GM18520 (cell line): ENCODE data around the gene SH3PXD2B.

Experiments
- ATAC-seq: cut with Tn5 transposase; IDR thresholded peaks from one replicate; pipeline ENCODE4 v1.9.1; 2021; ENCODE audit not compliant: unreplicated experiment

SH3PXD2B gene

DNA sequence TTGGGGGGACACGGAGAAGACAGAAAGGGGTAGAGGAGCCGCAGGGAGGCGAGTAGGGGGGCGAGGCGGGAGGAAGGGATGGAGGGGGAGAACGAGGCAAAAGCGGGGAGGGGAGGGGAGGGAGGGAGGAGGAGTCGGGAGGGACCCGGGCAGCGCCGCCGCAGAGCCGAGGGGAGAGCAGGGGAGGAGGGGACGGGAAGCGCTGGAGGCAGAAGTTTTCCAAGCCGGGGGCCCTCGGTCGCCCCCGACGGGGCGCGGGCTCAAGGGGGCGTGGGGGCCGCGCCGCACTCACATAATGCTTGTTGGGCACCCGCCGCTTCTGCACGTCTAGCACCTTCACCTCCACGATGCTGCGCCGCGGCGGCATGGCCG, 353 bp downstream of the SH3PXD2B start:
- no peak for ATAC-seq

GRCh38 chr5:172453206-172453985, 929 bp downstream of the SH3PXD2B start:
- no peak for ATAC-seq

GRCh38 chr5:172452398-172453205, 1.7 kb downstream of the SH3PXD2B start:
- ATAC-seq, result no peak

DNA sequence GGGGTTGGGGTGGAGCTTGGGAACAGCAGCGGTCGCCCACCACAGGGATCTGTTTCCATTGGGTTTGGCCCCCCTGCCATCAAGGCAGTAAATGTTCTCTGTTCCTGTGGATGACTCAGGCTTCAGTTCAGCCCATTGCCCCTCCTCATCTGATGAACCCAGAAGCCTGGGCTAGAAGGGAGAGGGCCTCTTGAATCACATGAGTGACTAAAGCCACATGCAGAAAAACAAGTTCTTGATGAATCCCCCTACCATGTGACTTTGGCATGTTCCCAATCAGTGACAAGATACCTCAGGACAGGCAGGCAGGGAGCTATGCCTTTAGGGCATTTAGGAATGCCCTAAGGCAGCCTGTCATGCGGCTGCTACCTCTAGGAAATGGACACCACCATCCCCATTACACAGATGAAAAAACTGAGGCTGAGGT, 2.5 kb downstream of the SH3PXD2B start:
- ATAC-seq, result no peak

DNA sequence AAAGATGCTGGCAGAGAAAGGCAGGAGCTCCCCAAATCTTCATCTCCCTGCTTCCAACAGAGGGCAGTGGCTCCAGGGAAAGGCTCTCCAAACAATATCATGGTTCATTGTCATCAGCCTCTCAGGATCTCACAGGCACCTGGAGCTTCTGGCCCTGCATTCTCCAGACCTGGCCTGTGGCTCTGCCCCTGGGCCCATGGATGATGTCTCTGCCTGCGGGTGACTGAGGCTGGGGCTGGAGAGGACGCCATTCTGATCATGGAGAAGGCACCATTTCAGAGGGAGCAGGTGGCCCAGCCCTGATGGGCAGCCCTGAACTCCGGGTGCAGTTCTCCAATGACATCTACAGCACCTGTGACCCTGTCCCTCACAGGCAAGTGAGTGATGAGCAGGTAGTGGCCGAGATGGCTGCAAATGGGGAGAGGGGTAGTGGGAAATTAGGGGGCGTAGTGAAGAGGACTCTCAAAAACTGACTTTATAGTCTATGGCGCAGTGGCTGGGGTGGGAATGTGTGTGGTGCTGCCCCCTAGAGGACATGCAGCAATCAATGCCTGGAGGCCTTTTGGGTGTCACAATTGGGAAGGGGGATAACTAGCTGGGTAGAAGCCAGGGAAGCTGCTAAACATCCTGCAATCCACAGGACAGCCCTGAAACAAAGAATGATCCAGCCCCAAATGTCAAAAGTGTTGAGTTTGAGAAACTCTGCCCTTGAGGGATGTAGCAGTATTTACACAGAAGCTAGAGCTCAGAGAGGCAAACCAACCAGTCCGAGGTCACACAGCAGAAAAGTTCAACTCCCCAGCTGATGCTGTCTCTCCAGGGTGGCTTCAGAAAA, 3.2 kb downstream of the SH3PXD2B start:
- no peak for ATAC-seq

DNA sequence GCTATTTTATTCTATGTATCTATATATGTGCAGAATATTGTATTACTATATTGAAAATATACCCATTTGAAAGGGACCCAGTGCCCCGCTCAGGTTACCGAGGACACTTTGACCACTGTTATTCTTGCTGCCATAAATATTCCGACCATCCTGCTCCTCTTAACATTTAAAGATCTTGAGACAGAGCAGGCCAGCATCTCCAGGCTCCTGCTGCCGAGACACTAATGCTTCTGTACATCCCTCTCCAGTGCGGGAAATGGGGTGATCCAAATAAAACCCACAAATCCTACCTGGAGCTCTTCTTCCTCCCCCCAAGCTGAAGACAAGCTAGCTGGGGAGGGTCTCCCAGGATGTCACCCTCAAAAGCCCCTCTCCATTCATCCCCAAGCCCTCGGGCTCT, 3.9 kb downstream of the SH3PXD2B start:
- no peak for ATAC-seq

GRCh38 chr5:172448999-172449398, 5.3 kb downstream of the SH3PXD2B start:
- ATAC-seq, result no peak

- no peak for ATAC-seq
Measured at GRCh38 chr5:172447646-172448365, 6.5 kb downstream of the SH3PXD2B start.

- no peak for ATAC-seq
Measured at GRCh38 chr5:172446336-172447051, 7.8 kb downstream of the SH3PXD2B start.

DNA sequence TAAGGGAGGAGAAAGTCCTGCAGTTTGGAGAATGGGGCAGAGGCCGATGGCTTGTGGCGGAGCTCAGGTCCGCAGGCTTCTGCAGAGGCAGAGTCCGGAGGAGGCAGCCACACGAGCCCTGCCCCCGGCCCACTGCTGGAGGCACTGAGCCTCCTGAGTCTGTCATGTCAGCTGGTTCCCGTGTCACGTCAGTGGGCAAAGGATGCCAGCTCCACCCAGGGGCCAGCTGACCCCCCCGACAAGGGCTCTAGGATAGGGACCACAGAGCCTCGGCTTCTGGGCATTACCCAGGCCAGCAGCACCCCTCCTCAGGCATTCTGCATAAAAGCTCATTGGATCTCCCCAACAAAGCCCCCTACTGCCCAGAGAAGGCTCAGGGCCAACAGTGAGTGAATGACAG, 8.5 kb downstream of the SH3PXD2B start:
- no peak for ATAC-seq

DNA sequence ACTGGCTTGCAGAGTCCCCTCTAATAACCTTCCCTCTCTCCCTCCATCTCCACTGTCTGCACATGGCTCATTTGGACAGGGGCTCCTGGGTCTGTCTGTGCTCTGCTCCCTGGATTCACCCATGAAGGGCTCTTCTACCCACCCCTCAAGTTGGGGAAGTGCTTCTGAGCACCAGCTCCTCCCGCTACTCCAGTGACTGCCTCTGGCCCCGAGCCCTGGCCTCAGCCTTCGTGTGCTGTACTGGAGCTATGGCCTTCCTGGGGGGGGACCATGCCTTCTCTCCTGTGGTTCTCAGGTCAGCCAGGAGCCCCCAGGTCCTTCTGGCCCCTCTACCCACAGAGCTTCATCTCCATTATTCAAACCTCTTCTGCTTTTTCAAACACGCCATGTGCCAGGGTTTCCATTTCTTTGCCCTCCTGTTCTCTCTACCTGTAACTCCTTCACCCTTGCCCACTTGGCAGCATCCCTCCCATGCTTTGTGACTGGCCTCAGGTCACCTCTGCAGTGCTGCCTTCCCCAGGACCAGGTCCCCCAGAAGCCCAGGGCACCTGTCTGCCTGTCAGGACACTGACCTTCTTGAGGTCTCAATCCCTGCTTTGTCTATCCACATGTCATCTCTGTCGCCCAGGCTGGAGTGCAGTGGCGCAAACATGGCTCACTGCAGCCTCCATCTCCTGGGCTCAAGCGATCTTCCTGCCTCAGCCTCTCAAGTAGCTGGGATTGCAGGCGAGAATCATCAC, 9.5 kb downstream of the SH3PXD2B start:
- ATAC-seq, result no peak

DNA sequence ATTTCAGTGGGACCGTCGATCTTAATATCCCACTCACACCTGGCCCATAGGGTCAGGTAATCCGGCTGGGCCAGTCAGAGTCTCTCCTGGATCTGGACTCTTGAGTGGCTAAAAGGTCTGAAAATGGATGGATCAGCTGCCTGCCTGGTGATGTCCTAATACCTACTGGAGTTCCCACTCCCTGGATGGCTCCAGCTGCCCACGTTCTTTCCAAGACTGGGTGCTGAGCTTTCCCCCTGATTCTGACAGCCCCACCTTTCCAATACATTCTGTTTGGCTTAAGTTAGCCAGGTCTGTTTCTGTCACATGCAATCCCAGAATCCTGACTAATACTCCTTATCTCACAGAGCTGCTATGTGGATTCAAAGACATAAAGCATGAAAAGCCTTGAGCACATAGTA, 10.2 kb downstream of the SH3PXD2B start:
- no peak for ATAC-seq

- no peak for ATAC-seq
Measured at GRCh38 chr5:172443441-172444109, 10.8 kb downstream of the SH3PXD2B start.

DNA sequence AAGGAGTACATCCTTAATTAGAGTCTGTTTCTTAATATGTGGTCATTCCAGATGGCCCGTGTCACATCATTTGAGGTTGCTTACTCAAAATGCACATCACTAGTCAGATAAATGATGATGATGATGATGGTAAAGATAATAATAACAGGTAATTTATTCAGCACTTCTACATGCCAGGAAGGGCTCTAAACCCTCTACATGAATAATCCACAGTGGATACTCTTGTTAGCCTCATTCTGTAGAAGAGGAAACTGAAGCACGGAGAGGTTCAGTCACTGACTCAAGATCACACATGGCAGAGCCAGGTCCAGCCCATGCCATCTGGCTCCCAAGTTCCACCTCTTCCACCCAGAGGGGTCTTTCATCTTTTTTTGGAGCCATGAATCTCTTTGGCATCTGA, 11.7 kb downstream of the SH3PXD2B start:
- ATAC-seq, result no peak

DNA sequence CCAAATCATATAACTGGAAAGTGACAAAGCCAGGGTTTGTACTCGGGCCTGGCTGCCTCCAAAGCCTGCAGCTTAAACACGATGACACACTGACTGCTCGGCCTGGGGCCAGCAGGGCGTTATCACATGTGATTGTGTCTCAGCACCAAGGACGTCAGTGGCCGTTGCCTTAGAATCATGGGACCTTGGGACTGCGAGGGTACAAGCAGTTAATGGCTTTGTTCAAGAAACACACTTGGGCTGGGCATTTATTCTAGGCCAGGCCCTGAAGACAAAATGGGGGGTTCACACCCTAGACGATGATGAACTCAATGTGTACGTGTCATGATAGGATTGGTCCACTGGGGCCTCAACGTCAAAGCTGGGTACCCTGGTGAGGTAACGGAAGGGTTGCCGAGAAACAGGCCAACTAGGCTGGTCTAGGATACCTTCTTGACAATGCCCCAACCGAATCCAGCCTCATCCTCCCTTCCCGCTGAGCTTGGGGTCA, 13.0 kb downstream of the SH3PXD2B start:
- no peak for ATAC-seq

DNA sequence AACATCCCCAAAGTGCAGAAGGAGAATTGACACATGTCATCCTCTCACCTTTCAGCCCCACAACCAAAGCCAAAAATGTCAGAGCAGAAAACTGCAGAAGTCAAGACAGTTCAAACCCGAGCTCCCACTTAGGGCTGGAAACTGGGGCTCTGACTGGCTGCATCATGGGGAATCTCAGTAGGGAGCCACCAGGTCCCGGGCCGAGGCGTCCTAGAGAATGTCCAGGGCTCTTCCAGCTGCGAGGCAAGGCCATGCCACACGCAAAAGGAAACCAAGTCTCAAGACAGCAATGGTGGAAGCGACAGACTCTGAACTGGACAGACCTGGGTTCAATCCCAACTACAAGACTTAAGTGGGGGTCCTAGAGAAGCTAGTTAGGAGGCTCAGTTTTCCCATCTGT, 13.8 kb downstream of the SH3PXD2B start:
- ATAC-seq, result no peak

DNA sequence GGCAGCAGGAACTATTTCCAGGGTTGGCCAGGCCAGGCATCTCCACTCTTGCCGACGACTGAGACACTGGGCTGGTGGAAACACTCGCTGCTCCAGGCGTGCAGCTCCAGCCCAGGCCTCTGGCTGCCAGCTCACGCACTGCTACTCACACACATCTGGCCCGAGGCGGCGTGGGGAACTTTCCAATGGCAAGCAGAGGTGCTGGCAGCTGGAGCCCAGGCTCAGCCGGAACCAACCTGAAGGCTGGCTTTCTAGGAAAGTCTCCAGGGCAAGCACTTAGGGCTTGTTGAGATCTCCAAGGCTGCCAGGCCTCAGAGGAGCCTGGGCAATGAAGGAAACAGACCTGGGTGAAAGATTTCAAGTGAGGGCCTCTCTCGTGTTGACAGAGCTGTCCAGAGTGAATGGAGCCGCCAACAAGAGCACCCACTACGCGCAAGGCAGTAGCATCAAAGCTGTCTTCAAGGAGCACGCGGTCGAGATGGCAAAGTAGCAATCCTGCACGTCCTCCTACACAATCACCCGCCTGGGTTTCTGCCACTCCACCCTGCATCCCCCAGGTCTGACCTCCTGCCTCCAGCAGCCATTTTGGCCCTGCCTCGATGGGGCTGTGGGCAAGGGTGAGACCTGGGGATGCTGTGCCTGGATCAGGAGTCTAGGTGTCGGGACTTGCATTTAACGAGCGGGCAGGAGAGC, 14.4 kb downstream of the SH3PXD2B start:
- ATAC-seq, result no peak

DNA sequence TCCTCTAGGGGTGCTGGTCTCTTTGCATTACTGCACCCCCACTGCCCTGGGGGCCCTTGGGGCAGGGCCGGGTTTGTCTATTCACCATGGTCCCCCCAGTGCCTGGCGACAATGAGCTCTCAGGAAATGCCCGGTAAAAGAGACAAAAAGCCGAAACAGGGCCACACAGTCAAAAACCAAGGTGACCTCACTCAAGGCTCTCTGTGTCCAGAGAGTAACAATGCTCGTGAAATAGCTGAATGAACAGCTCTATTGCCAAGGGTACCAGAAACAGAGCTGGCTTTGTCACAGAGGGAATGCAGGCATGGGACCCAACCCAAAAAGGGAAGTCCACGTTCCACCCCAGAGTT, 16.0 kb downstream of the SH3PXD2B start:
- no peak for ATAC-seq
